Sigmoid colon (tissue), 7 donors: Measurements from ENCODE around the gene C14orf119. TPM values are rescaled to one million over a fixed set of nuclear protein-coding genes. Genes with fewer than 3 reads are reported as not detected.

Experiments
- DNase-seq: peaks from one replicate; pipeline ENCODE4 v3.0.0-alpha.2; 2019
- H3K27ac ChIP-seq, 4 donors: fragments of 200-600 bp; sonication (generic); one replicate each; pipeline ENCODE4 v1.5.1; 2016 to 2019; ENCODE audit warnings: mild to moderate bottlenecking in 1 of 4
- H3K27me3 ChIP-seq, 3 donors: fragments of 200-600 bp; sonication (generic); one replicate each; pipeline ENCODE4 v1.5.1; 2019; ENCODE audit warnings: mild to moderate bottlenecking in 1 of 3
- H3K36me3 ChIP-seq, 4 donors: fragments of 200-600 bp; sonication (generic); one replicate each; pipeline ENCODE4 v1.5.1; 2016 to 2019
- H3K4me1 ChIP-seq, 4 donors: fragments of 200-600 bp; sonication (generic); one replicate each; pipeline ENCODE4 v1.5.1; 2017 to 2019
- H3K4me3 ChIP-seq, 4 donors: fragments of 200-600 bp; sonication (generic); one replicate each; pipeline ENCODE4 v1.5.1; 2017 to 2019; ENCODE audit warnings: mild to moderate bottlenecking in 2 of 4, moderate library complexity in 1 of 4
- H3K9me3 ChIP-seq, 4 donors: fragments of 200-600 bp in 3 of 4; sonication (generic) in 3 of 4; one replicate each; pipeline versions ENCODE4 v1.5.1 to v1.6.1; 2013 to 2019
- CTCF ChIP-seq, 4 experiments: fragments of 450-650 bp in 3 of 4; fragments of 200-600 bp in 1 of 4; IDR thresholded peaks; one replicate each; pipeline ENCODE4 v1.5.1; 2016 to 2019; ENCODE audit warnings: antibody characterized with exemption in 4 of 4, mild to moderate bottlenecking in 3 of 4, moderate library complexity in 2 of 4
- EP300 ChIP-seq, 4 donors: sonication (generic); formaldehyde crosslinking; IDR thresholded peaks; one replicate each; pipeline ENCODE4 v1.6.1; 2017; ENCODE audit warnings: antibody characterized with exemption in 4 of 4
- POLR2A ChIP-seq, 2 donors: fragments of 450-650 bp; IDR thresholded peaks; one replicate each; pipeline ENCODE4 v1.6.1; 2016; ENCODE audit warnings: antibody characterized with exemption in 2 of 2, mild to moderate bottlenecking in 2 of 2, moderate library complexity in 2 of 2
- POLR2AphosphoS5 ChIP-seq, 4 donors: sonication (generic); formaldehyde crosslinking; IDR thresholded peaks; one replicate each; pipeline ENCODE4 v1.6.1; 2017; ENCODE audit warnings: antibody characterized with exemption in 4 of 4
- WGBS, 2 donors: extraction: QIAGEN DNeasy Blood & Tissue Kit; methylation state at CpG; one replicate each; pipeline ENCODE4 v1.1.7; 2013; 5-methylcytosine and 5-hydroxymethylcytosine counted together
- intact Hi-C: fragments of 100-400 bp; cut with DNase I; formaldehyde crosslinking; loops from one replicate; pipeline ENCODE4 v1.15.1; 2023
- polyA plus RNA-seq, 3 donors: library from polyadenylated mRNA; stranded (reverse); fragments of 200-250 nt; gene quantifications; one replicate each; pipeline ENCODE4 v1.2.3, GENCODE V29; 2013
- total RNA-seq, 4 donors: library from RNA; depleted of rRNA; stranded (reverse); fragments of >200 nt; gene quantifications; one replicate each; pipeline ENCODE4 v1.1.0, GENCODE V29; 2016
- donor health status: healthy with polysubstance abuse.
- donor health status: Bipolar disorder and iron deficiency.
- donor health status: healthy.

The C14orf119 gene
- total and polyA plus RNA-seq, 7 donors, result 22.4 to 94.3 (median 38.9) TPM

GRCh38 chr14:23142826-23143225, 47.5 kb downstream of the C14orf119 start:
- no peaks in the 10 kb centered on the region for H3K9me3 ChIP-seq
- intact Hi-C loops, result no loop called here
- DNase-seq, result no peak
- H3K4me1 ChIP-seq, result peaks cover 0 to 72% (median 54%) of the 10 kb centered on the region in 4 donors
- H3K36me3 ChIP-seq, result no peaks in the 10 kb centered on the region
- no peak for TF ChIP-seq CTCF (IDR thresholded peaks at IDR 0.05)
- TF ChIP-seq EP300 (IDR thresholded peaks at IDR 0.05), result no peak
- no peak for TF ChIP-seq POLR2A (IDR thresholded peaks at IDR 0.05)
- TF ChIP-seq POLR2AphosphoS5 (IDR thresholded peaks at IDR 0.05), result no peak
- H3K27ac ChIP-seq, result peak overlapping the region in 3 of 4 donors; percentile 65 to 81 (median 76)
- no peaks in the 10 kb centered on the region for H3K27me3 ChIP-seq
- WGBS, 2 donors, result 81 to 87% methylated on average over 4 of the region's 4 CpGs
- no peak overlapping the region for H3K4me3 ChIP-seq

- intact Hi-C loops, result no loop called here
- peak overlapping the region in 3 of 4 donors; percentile 24 to 81 (median 76) for H3K27ac ChIP-seq
- peaks cover 0 to 76% (median 58%) of the 10 kb centered on the region in 4 donors for H3K4me1 ChIP-seq
Measured at GRCh38 chr14:23143911-23144310, 48.6 kb downstream of the C14orf119 start.

GRCh38 chr14:23145794-23146350, 50.6 kb downstream of the C14orf119 start:
- intact Hi-C loops, result no loop called here
- 83 to 85% methylated on average over 4 of the region's 4 CpGs for WGBS, 2 donors
- peak overlapping the region; percentile 40 to 81 (median 62) for H3K27ac ChIP-seq
- no peak for DNase-seq
- no peaks in the 10 kb centered on the region for H3K36me3 ChIP-seq
- peaks cover 0 to 71% (median 51%) of the 10 kb centered on the region in 4 donors for H3K4me1 ChIP-seq
- H3K9me3 ChIP-seq, result no peaks in the 10 kb centered on the region
- H3K27me3 ChIP-seq, result no peaks in the 10 kb centered on the region
- no peak overlapping the region for H3K4me3 ChIP-seq
- peak in 3 of 4 donors; percentile 13 to 50 (median 49) for TF ChIP-seq POLR2AphosphoS5 (IDR thresholded peaks at IDR 0.05)
- TF ChIP-seq CTCF (IDR thresholded peaks at IDR 0.05), result no peak

More at GRCh38 chr14:23143911-23144310, 48.6 kb downstream of the C14orf119 start:
- WGBS, 2 donors, result 87 to 89% methylated on average over 1 of the region's 1 CpG
- no peak for DNase-seq
- no peak for TF ChIP-seq POLR2AphosphoS5 (IDR thresholded peaks at IDR 0.05)
- TF ChIP-seq EP300 (IDR thresholded peaks at IDR 0.05), result no peak
- no peak for TF ChIP-seq CTCF (IDR thresholded peaks at IDR 0.05)
- no peak for TF ChIP-seq POLR2A (IDR thresholded peaks at IDR 0.05)
- no peaks in the 10 kb centered on the region for H3K9me3 ChIP-seq
- H3K27me3 ChIP-seq, result no peaks in the 10 kb centered on the region
- no peaks in the 10 kb centered on the region for H3K36me3 ChIP-seq
- H3K4me3 ChIP-seq, result no peak overlapping the region

DNA sequence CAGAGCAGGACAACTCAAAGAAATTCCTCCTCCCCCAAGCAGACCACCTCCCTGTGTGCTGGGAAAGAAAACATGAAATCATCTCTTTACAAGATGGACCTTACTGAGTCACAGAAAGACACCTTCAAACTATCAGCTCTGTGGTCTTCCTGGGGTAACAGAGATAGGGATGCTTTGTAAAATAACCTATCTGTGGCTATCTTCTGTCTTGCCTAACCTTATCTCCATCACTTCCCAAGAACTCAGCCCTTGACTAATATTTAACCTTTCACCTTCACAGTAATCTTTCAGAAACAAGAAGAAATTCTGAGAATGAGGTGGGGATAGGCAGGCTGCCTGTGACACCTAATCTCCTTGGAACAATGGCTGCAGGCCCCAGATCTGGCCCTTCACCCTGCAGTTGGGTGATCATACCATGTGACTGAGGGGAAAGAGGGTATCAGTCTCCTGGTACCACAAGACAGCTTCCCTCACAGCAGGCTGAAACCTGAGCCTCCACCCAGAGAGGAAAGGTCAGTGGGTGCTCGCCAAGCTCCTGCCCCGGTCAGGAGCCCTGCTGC, 51.1 kb downstream of the C14orf119 start:
- WGBS, 2 donors, result 93% methylated on average over 2 of the region's 2 CpGs
- peaks cover 0 to 67% (median 49%) of the 10 kb centered on the region in 4 donors for H3K4me1 ChIP-seq
- no peaks in the 10 kb centered on the region for H3K27me3 ChIP-seq
- DNase-seq, result no peak
- intact Hi-C loops, result no loop called here
- H3K9me3 ChIP-seq, result no peaks in the 10 kb centered on the region
- TF ChIP-seq CTCF (IDR thresholded peaks at IDR 0.05), result no peak
- TF ChIP-seq EP300 (IDR thresholded peaks at IDR 0.05), result no peak
- no peak for TF ChIP-seq POLR2AphosphoS5 (IDR thresholded peaks at IDR 0.05)
- no peak for TF ChIP-seq POLR2A (IDR thresholded peaks at IDR 0.05)
- H3K36me3 ChIP-seq, result no peaks in the 10 kb centered on the region
- peak overlapping the region; percentile 40 to 81 (median 62) for H3K27ac ChIP-seq
- no peak overlapping the region for H3K4me3 ChIP-seq
